Endothelial cell of umbilical vein (primary cell): ENCODE data around the gene ERAL1.

ENCODE experiments used
- GATA2 ChIP-seq: IDR thresholded peaks from 2 replicates; pipeline ENCODE4 v1.7.0; 2011; ENCODE audit warnings: low read depth, mild to moderate bottlenecking, moderate library complexity, mixed read lengths, low read length; ENCODE audit not compliant: insufficient read length, insufficient read depth
- TF ChIP-seq, protein P1 (sequence below), 2 donors: IDR thresholded peaks; 1 replicate in 1 of 2; 2 replicates in 1 of 2; pipeline ENCODE4 v1.5.1; 2011; ENCODE audit warnings: low read length in 2 of 2, mild to moderate bottlenecking in 2 of 2, moderate library complexity in 2 of 2, control low read depth in 1 of 2, inconsistent platforms in 1 of 2, low read depth in 1 of 2; ENCODE audit not compliant: insufficient read depth in 1 of 2; ENCODE audit errors: extremely low read depth in 1 of 2
- TF ChIP-seq, protein P2 (sequence below): IDR thresholded peaks from 2 replicates; pipeline ENCODE4 v1.6.1; 2011; ENCODE audit not compliant: insufficient read depth, insufficient read length

DNA sequence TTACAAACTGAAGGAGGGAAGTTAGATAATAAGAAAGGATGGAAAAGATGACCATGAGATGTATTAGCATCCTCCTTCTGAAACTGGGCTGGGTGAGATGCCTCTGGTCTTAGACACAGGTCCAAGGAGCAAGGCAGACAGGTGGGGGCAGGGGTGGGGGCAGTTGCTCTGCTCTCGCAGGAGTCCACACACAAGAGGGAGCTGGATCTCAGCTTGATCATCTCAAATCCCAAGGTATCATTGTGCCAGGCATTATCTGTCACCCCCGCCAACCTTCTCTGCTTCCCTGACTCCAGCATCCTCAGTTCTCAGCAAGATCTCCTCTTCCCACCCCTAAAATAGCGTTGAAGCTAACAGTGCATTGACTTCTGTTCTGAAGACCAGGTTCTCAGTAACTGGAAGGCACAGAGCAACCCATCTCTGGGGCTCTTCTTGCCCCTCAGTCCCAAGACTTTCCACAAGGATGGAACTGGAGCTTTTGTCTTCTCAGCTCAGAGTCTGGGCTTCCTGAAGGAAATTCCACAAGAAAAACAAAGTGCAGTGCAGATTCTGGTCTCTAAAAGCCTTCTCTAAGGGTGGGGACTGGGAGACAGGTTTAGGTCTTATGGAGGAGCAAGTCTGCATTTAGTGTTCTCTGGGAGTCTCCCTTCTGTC lies 41.1 kb downstream of the ERAL1 start:
- TF ChIP-seq, protein P1, sequence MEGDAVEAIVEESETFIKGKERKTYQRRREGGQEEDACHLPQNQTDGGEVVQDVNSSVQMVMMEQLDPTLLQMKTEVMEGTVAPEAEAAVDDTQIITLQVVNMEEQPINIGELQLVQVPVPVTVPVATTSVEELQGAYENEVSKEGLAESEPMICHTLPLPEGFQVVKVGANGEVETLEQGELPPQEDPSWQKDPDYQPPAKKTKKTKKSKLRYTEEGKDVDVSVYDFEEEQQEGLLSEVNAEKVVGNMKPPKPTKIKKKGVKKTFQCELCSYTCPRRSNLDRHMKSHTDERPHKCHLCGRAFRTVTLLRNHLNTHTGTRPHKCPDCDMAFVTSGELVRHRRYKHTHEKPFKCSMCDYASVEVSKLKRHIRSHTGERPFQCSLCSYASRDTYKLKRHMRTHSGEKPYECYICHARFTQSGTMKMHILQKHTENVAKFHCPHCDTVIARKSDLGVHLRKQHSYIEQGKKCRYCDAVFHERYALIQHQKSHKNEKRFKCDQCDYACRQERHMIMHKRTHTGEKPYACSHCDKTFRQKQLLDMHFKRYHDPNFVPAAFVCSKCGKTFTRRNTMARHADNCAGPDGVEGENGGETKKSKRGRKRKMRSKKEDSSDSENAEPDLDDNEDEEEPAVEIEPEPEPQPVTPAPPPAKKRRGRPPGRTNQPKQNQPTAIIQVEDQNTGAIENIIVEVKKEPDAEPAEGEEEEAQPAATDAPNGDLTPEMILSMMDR (IDR thresholded peaks at IDR 0.05; ENCODE audit: extremely low read depth in 1 of 2, insufficient read depth in 1 of 2, low read depth in 1 of 2, low read length in 2 of 2): no peak
- TF ChIP-seq, protein P2, sequence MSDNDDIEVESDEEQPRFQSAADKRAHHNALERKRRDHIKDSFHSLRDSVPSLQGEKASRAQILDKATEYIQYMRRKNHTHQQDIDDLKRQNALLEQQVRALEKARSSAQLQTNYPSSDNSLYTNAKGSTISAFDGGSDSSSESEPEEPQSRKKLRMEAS: no peak
- TF ChIP-seq GATA2: no peak
